Measurements from ENCODE around the gene NOL9. TPM values are rescaled to one million over a fixed set of nuclear protein-coding genes. Genes with fewer than 3 reads are reported as not detected.
A peak's percentile ranks its signal among the peaks of the same experiment; 100 is the strongest.

Gene NOL9
- total RNA-seq, 2 donors from 2014 or later, result 15.3 to 38.9 TPM

DNA sequence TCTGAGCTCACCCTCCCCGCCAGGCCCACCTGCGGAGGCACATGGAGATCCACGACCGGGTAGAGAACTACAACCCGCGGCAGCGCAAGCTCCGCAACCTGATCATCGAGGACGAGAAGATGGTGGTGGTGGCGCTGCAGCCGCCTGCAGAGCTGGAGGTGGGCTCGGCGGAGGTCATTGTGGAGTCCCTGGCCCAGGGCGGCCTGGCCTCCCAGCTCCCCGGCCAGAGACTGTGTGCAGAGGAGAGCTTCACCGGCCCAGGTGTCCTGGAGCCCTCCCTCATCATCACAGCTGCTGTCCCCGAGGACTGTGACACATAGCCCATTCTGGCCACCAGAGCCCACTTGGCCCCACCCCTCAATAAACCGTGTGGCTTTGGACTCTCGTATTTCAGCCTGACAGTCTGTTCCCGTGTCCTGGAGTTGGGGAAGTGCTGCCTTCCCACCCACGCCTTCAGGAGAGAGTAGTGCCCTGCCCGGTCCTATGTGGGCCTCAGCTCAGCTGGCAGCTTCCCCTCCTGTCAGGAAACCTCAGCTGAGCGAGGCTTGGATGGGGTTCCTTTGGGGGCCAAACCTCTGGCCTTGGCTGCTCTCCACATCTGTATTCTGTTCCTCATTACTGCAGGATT lies 34.7 kb upstream of the NOL9 start:
- ATAC-seq (ENCODE audit: insufficient number of reproducible peaks, low FRiP score, low read depth) (no peak), DNase-seq (ENCODE audit: low spot score) (no peak)
- peaks cover 49 to 83% of the 10 kb centered on the region in 2 donors for H3K4me1 ChIP-seq (ENCODE audit: control insufficient read depth in 1 of 2, low read depth in 2 of 2)
- TF ChIP-seq, protein P1, sequence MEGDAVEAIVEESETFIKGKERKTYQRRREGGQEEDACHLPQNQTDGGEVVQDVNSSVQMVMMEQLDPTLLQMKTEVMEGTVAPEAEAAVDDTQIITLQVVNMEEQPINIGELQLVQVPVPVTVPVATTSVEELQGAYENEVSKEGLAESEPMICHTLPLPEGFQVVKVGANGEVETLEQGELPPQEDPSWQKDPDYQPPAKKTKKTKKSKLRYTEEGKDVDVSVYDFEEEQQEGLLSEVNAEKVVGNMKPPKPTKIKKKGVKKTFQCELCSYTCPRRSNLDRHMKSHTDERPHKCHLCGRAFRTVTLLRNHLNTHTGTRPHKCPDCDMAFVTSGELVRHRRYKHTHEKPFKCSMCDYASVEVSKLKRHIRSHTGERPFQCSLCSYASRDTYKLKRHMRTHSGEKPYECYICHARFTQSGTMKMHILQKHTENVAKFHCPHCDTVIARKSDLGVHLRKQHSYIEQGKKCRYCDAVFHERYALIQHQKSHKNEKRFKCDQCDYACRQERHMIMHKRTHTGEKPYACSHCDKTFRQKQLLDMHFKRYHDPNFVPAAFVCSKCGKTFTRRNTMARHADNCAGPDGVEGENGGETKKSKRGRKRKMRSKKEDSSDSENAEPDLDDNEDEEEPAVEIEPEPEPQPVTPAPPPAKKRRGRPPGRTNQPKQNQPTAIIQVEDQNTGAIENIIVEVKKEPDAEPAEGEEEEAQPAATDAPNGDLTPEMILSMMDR (IDR thresholded peaks at IDR 0.05), result no peak
- peaks cover 43% of the 10 kb centered on the region for H3K36me3 ChIP-seq
- no peak overlapping the region for H3K4me3 ChIP-seq
- H3K9me3 ChIP-seq, result no peaks in the 10 kb centered on the region
- H3K27ac ChIP-seq, result peak overlapping the region; percentile 31 to 82
- no peaks in the 10 kb centered on the region for H3K27me3 ChIP-seq (replicated peaks; ENCODE audit: insufficient read depth)

DNA sequence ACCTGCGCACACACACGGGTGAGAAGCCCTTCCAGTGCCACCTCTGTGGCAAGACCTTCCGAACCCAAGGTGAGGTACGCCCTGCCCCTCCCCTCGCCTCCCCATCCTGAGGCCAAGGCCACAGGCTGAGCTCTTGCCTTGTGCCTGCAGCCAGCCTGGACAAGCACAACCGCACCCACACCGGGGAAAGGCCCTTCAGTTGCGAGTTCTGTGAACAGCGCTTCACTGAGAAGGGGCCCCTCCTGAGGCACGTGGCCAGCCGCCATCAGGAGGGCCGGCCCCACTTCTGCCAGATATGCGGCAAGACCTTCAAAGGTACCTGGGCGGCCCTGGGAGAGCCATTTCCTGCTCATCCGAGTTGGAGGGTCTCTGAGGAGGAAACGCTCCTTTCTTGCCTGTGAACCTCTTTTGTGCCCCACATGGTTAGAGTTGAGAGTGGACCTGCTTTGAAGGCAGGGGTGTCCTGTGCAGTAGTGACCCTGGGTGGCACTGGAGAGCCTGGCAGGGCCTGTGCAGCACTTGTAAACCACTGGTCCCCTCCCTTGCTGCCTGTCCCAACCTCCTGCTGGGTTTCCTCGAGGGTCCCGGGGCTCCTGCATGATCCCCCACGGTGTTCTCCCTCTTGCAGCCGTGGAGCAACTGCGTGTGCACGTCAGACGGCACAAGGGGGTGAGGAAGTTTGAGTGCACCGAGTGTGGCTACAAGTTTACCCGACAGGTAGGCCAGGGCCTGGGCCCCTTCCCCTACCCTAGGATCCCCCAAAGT lies 34.0 kb upstream of the NOL9 start:
- H3K27ac ChIP-seq, result peak overlapping the region in 1 of 2 donors; percentile 82
- no peaks in the 10 kb centered on the region for H3K27me3 ChIP-seq (replicated peaks; ENCODE audit: insufficient read depth)

DNA sequence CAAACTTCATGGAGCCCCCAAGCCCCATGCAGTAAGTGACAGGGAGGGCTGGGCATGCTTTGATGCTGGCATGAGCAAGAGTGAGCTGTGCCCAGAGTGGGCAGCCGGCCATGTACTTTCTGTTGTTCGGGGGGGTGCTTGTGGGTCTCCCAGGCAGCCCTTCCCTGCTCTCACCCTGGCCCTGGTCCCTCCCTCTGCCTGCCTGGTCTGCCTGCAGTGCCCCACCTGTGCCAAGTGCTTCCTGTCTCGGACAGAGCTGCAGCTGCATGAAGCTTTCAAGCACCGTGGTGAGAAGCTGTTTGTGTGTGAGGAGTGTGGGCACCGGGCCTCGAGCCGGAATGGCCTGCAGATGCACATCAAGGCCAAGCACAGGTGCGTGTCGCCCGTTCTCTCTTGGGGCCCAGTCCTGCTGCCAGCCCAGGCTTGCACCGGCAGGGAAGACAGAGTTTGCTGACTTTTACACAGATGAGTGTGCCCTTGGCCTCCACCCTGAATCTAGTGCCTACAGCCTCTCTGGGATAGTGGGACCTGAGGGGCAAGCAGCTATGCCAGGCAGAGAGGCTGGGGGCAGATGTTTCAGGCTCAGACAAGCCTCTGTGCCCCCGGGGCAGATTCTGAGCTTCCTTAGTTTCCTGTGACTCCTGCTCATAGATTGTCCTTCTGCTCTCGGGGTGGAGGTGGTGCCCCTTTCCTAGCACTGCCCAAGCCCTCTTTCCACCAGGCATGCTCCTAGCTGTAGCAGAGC lies 33.1 kb upstream of the NOL9 start:
- Histone ChIP-seq H3K27ac (peak overlapping the region; percentile 2 to 82), H3K4me1 (ENCODE audit: control insufficient read depth in 1 of 2, low read depth in 2 of 2) (peaks cover 35 to 68% of the 10 kb centered on the region in 2 donors), H3K9me3 (no peaks in the 10 kb centered on the region), H3K27me3 (replicated peaks; ENCODE audit: insufficient read depth) (no peaks in the 10 kb centered on the region), H3K4me3 (no peak overlapping the region), H3K36me3 (peaks cover 27% of the 10 kb centered on the region)
- DNase-seq (ENCODE audit: low spot score) (no peak), ATAC-seq (ENCODE audit: insufficient number of reproducible peaks, low FRiP score, low read depth) (no peak)
- TF ChIP-seq, protein P1 (IDR thresholded peaks at IDR 0.05), result no peak

More for the DNA sequence above, 34.0 kb upstream of the NOL9 start:
- DNase-seq (ENCODE audit: low spot score) (no peak), ATAC-seq (ENCODE audit: insufficient number of reproducible peaks, low FRiP score, low read depth) (no peak)
- Histone ChIP-seq H3K4me3 (no peak overlapping the region), H3K9me3 (no peaks in the 10 kb centered on the region), H3K4me1 (ENCODE audit: control insufficient read depth in 1 of 2, low read depth in 2 of 2) (peaks cover 42 to 77% of the 10 kb centered on the region in 2 donors), H3K36me3 (peaks cover 36% of the 10 kb centered on the region)
- TF ChIP-seq, protein P1 (IDR thresholded peaks at IDR 0.05), result no peak

DNA sequence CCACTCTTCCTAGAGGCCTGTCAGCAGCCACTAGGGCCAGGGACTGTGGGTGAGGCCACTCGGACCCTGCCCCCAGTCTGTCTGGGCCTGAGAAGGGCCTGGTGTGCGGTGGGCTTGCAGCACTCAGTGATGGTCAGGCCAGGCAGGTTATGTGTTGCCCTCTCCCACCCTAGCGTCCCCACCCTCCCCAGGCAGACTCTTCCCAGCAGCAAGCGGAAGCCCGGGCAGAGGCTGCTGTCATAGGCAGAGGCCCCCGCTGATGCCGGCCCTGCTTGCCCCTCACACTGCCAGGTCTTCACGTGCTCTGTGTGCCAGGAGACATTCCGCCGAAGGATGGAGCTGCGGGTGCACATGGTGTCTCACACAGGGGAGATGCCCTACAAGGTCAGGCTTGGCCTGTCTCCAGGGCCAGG lies 32.1 kb upstream of the NOL9 start:
- ATAC-seq (ENCODE audit: insufficient number of reproducible peaks, low FRiP score, low read depth) (no peak), DNase-seq (ENCODE audit: low spot score) (no peak)
- no peaks in the 10 kb centered on the region for H3K9me3 ChIP-seq
- H3K27ac ChIP-seq, result peak overlapping the region in 1 of 2 donors; percentile 2
- H3K36me3 ChIP-seq, result peaks cover 26% of the 10 kb centered on the region
- no peak overlapping the region for H3K4me3 ChIP-seq
- no peaks in the 10 kb centered on the region for H3K27me3 ChIP-seq (replicated peaks; ENCODE audit: insufficient read depth)
- peaks cover 28 to 63% of the 10 kb centered on the region in 2 donors for H3K4me1 ChIP-seq (ENCODE audit: control insufficient read depth in 1 of 2, low read depth in 2 of 2)
- TF ChIP-seq, protein P1 (IDR thresholded peaks at IDR 0.05), result no peak

DNA sequence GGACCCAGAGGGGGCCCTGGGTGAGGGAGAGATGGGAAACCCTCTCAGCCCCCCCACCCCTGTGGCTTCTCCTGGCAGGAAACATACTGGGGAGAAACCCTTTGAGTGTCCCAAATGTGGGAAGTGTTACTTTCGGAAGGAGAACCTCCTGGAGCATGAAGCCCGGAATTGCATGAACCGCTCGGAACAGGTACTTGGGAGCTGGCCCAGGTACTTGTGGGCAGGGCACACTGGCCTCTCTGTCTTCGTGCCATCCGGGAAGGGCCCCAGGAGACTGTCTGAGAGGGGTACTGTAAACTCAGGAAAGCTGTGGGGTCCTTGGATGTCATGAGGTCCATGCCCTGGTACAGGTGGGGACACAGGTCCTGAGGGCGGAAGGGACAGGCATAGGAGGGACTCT lies 31.5 kb upstream of the NOL9 start:
- no peak overlapping the region for H3K4me3 ChIP-seq
- no peak for DNase-seq (ENCODE audit: low spot score)
- H3K4me1 ChIP-seq (ENCODE audit: control insufficient read depth in 1 of 2, low read depth in 2 of 2), result peaks cover 29 to 63% of the 10 kb centered on the region in 2 donors
- H3K27ac ChIP-seq, result no peak overlapping the region
- H3K27me3 ChIP-seq (replicated peaks; ENCODE audit: insufficient read depth), result no peaks in the 10 kb centered on the region
- H3K9me3 ChIP-seq, result no peaks in the 10 kb centered on the region
- ATAC-seq (ENCODE audit: insufficient number of reproducible peaks, low FRiP score, low read depth), result no peak
- peaks cover 26% of the 10 kb centered on the region for H3K36me3 ChIP-seq
- TF ChIP-seq, protein P1 (IDR thresholded peaks at IDR 0.05), result no peak

Measured in thoracic aorta (tissue), 2 donors.